Neural cell (in vitro differentiated cells): Measurements from ENCODE around the gene NT5DC3. TPM values are rescaled to one million over a fixed set of nuclear protein-coding genes. Genes with fewer than 3 reads are reported as not detected.

Source experiments
- H2AFZ ChIP-seq: fragments of 200-600, 300-800 bp; sonication (generic), shearing (Covaris generic); 2 replicates; pipeline ENCODE4 v1.6.0; 2014; ENCODE audit warnings: low read depth, mild to moderate bottlenecking, antibody characterized with exemption, low read length, moderate library complexity
- H3F3A ChIP-seq: fragments of 200-600 bp; shearing (Covaris generic); 2 replicates; pipeline ENCODE4 v1.6.1; 2016; ENCODE audit warnings: mild to moderate bottlenecking, moderate library complexity, mixed read lengths, antibody characterized with exemption, low read length; ENCODE audit not compliant: insufficient read depth, poor library complexity, severe bottlenecking
- H3K27ac ChIP-seq: fragments of 200-600, 300-800 bp; sonication (generic), shearing (Covaris generic); 2 replicates; pipeline ENCODE4 v1.5.1; 2014; ENCODE audit warnings: mild to moderate bottlenecking, low read length, moderate library complexity
- H3K27me3 ChIP-seq: fragments of 300-800, 200-600 bp; sonication (generic), shearing (Covaris generic); 2 replicates; pipeline ENCODE4 v1.6.0; 2014; ENCODE audit warnings: mild to moderate bottlenecking, low read depth, low read length, moderate library complexity; ENCODE audit not compliant: insufficient read depth
- H3K36me3 ChIP-seq: fragments of 300-800, 200-600 bp; sonication (generic), shearing (Covaris generic); 2 replicates; pipeline ENCODE4 v1.5.1; 2014; ENCODE audit warnings: mild to moderate bottlenecking, antibody characterized with exemption, low read length, moderate library complexity; ENCODE audit not compliant: insufficient read depth
- H3K4me2 ChIP-seq: fragments of 300-800, 200-600 bp; sonication (generic), shearing (Covaris generic); 2 replicates; pipeline ENCODE4 v1.6.0; 2014; ENCODE audit warnings: mild to moderate bottlenecking, low read length
- H3K4me3 ChIP-seq: fragments of 300-800, 200-600 bp; sonication (generic), shearing (Covaris generic); 2 replicates; pipeline ENCODE4 v1.5.1; 2014; ENCODE audit warnings: mild to moderate bottlenecking, low read length, moderate library complexity
- H3K79me2 ChIP-seq: fragments of 200-600 bp; shearing (Covaris generic); replicated peaks from 2 replicates; pipeline ENCODE4 v1.6.0; 2014; ENCODE audit warnings: mild to moderate bottlenecking, low read length, moderate library complexity; ENCODE audit not compliant: insufficient read depth
- H3K9ac ChIP-seq: fragments of 300-800, 200-600 bp; sonication (generic), shearing (Covaris generic); 2 replicates; pipeline ENCODE4 v1.6.1; 2016; ENCODE audit warnings: mild to moderate bottlenecking, low read length, mixed read lengths
- H3K9me2 ChIP-seq: fragments of 200-600 bp; shearing (Covaris generic); 2 replicates; pipeline ENCODE4 v1.6.1; 2016; ENCODE audit warnings: mild to moderate bottlenecking, low read length, mixed read lengths; ENCODE audit not compliant: insufficient read depth
- H3K9me3 ChIP-seq: fragments of 200-600, 300-800 bp; sonication (generic), shearing (Covaris generic); 2 replicates; pipeline ENCODE4 v1.6.1; 2016; ENCODE audit warnings: mild to moderate bottlenecking, mixed run types, low read length, moderate library complexity, mixed read lengths
- H4K20me1 ChIP-seq: fragments of 200-600 bp; shearing (Covaris generic); 2 replicates; pipeline ENCODE4 v1.6.1; 2016; ENCODE audit warnings: mild to moderate bottlenecking, mixed run types; ENCODE audit not compliant: insufficient read depth
- CTCF ChIP-seq: fragments of 450-650 bp; IDR thresholded peaks from 2 replicates; pipeline ENCODE4 v1.5.1; 2014; ENCODE audit warnings: antibody characterized with exemption, mild to moderate bottlenecking, moderate library complexity; ENCODE audit not compliant: poor library complexity, severe bottlenecking
- EP300 ChIP-seq: fragments of 450-650 bp; conservative IDR thresholded peaks from 2 replicates; pipeline ENCODE4 v1.6.1; 2014; ENCODE audit warnings: antibody characterized with exemption, mild to moderate bottlenecking, moderate library complexity; ENCODE audit not compliant: poor library complexity, severe bottlenecking
- EZH2 ChIP-seq: fragments of 200-600, 300-800 bp; shearing (Covaris generic), sonication (generic); IDR thresholded peaks from 2 replicates; pipeline ENCODE4 v1.6.1; 2014; ENCODE audit warnings: antibody characterized with exemption, low read length, borderline replicate concordance, mild to moderate bottlenecking; ENCODE audit not compliant: insufficient read depth, poor library complexity, severe bottlenecking
- MXI1 ChIP-seq: fragments of 450-650 bp; conservative IDR thresholded peaks from 2 replicates; pipeline ENCODE4 v1.6.1; 2014; ENCODE audit warnings: antibody characterized with exemption, mild to moderate bottlenecking; ENCODE audit not compliant: poor library complexity, severe bottlenecking
- POLR2AphosphoS5 ChIP-seq: IDR thresholded peaks from 2 replicates; pipeline ENCODE4 v1.6.1; 2012
- RAD21 ChIP-seq: fragments of 450-650 bp; conservative IDR thresholded peaks from 2 replicates; pipeline ENCODE4 v1.6.1; 2014; ENCODE audit warnings: antibody characterized with exemption, mild to moderate bottlenecking, moderate library complexity
- REST ChIP-seq: IDR thresholded peaks from 2 replicates; pipeline ENCODE4 v1.6.1; 2012; ENCODE audit warnings: borderline replicate concordance
- SMC3 ChIP-seq: fragments of 450-650 bp; conservative IDR thresholded peaks from 2 replicates; pipeline ENCODE4 v1.6.1; 2014; ENCODE audit warnings: antibody characterized with exemption, mild to moderate bottlenecking, moderate library complexity; ENCODE audit not compliant: poor library complexity
- TAF1 ChIP-seq: IDR thresholded peaks from 2 replicates; pipeline ENCODE4 v1.6.1; 2012; ENCODE audit warnings: low read depth
- polyA plus RNA-seq: library from polyadenylated mRNA; depleted of rRNA; stranded (reverse); fragments of >200 nt; gene quantifications from 2 replicates; pipeline ENCODE4 v1.2.3, GENCODE V29; 2014

Gene NT5DC3
- polyA plus RNA-seq, 1 donor from 2014 or later, result 4.0 TPM

- TF ChIP-seq CTCF, result no peak
- TF ChIP-seq REST, result no peak
- TF ChIP-seq MXI1, result no peak
- no peak for TF ChIP-seq POLR2AphosphoS5
- no peak for TF ChIP-seq TAF1
- no peak for TF ChIP-seq SMC3
- TF ChIP-seq EZH2, result no peak
- TF ChIP-seq RAD21, result no peak
- Histone ChIP-seq H3K4me2 (no peak overlapping the region), H3K9me3 (no peaks in the 10 kb centered on the region), H3K79me2 (no peaks in the 10 kb centered on the region), H2AFZ (no peak overlapping the region), H3K9ac (no peak overlapping the region), H4K20me1 (no peaks in the 10 kb centered on the region), H3K36me3 (no peaks in the 10 kb centered on the region), H3F3A (peaks cover 3% of the 10 kb centered on the region), H3K27ac (no peak overlapping the region), H3K4me3 (no peak overlapping the region), H3K27me3 (no peaks in the 10 kb centered on the region), H3K9me2 (no peaks in the 10 kb centered on the region)
Observed at GRCh38 chr12:103799857-103800771, 40.9 kb downstream of the NT5DC3 start.

GRCh38 chr12:103799504-103799856 is 41.6 kb downstream of the NT5DC3 start:
- H3K9ac ChIP-seq, result no peak overlapping the region
- peaks cover 3% of the 10 kb centered on the region for H3F3A ChIP-seq
- no peaks in the 10 kb centered on the region for H3K9me2 ChIP-seq
- no peaks in the 10 kb centered on the region for H3K36me3 ChIP-seq
- no peaks in the 10 kb centered on the region for H3K9me3 ChIP-seq
- no peaks in the 10 kb centered on the region for H3K27me3 ChIP-seq
- H3K79me2 ChIP-seq, result no peaks in the 10 kb centered on the region
- no peak overlapping the region for H2AFZ ChIP-seq
- H3K27ac ChIP-seq, result no peak overlapping the region
- no peak overlapping the region for H3K4me2 ChIP-seq
- TF ChIP-seq REST (no peak), RAD21 (no peak), TAF1 (no peak), EP300 (no peak), MXI1 (no peak), SMC3 (no peak), POLR2AphosphoS5 (no peak), CTCF (no peak), EZH2 (no peak)
- H3K4me3 ChIP-seq, result no peak overlapping the region
- no peaks in the 10 kb centered on the region for H4K20me1 ChIP-seq
